GM23338 (cell line): ENCODE results near the gene PPFIA4. TPM values are rescaled to one million over a fixed set of nuclear protein-coding genes. Genes with fewer than 3 reads are reported as not detected.

Experiments
- ATAC-seq: fragments of 200-7000 bp; cut with Tn5 transposase; 3 replicates; pipeline ENCODE4 v1.9.1; 2020
- DNase-seq: peaks from one replicate; pipeline ENCODE4 v3.0.0-alpha.2; 2015; ENCODE audit warnings: low spot score
- H2AFZ ChIP-seq: fragments of 200-600 bp; sonication (generic); 2 replicates; pipeline ENCODE4 v1.8.0; 2016; ENCODE audit warnings: antibody characterized with exemption, mild to moderate bottlenecking, moderate library complexity
- H3F3A ChIP-seq: fragments of 200-600 bp; sonication (generic); replicated peaks from 2 replicates; pipeline ENCODE4 v1.8.0; 2017; ENCODE audit warnings: antibody characterized with exemption, mixed run types, low read depth
- H3K27ac ChIP-seq: fragments of 200-600 bp; sonication (generic); 2 replicates; pipeline ENCODE4 v1.6.1; 2016; ENCODE audit warnings: low read depth
- H3K27me3 ChIP-seq: fragments of 200-600 bp; sonication (generic); 2 replicates; pipeline ENCODE4 v1.8.0; 2016; ENCODE audit warnings: mild to moderate bottlenecking, mixed run types, moderate library complexity; ENCODE audit not compliant: insufficient read depth
- H3K36me3 ChIP-seq: fragments of 200-600 bp; sonication (generic); 2 replicates; pipeline ENCODE4 v1.8.0; 2016; ENCODE audit warnings: mild to moderate bottlenecking; ENCODE audit not compliant: insufficient read depth
- H3K4me1 ChIP-seq: fragments of 200-600 bp; sonication (generic); 2 replicates; pipeline ENCODE4 v1.8.0; 2016; ENCODE audit warnings: mild to moderate bottlenecking, moderate library complexity; ENCODE audit not compliant: insufficient read depth
- H3K4me2 ChIP-seq: fragments of 200-600 bp; sonication (generic); 2 replicates; pipeline ENCODE4 v1.7.1; 2017; ENCODE audit warnings: mixed run types
- H3K4me3 ChIP-seq: fragments of 200-600 bp; sonication (generic); 2 replicates; pipeline ENCODE4 v1.6.1; 2016; ENCODE audit warnings: mixed run types
- H3K79me2 ChIP-seq: fragments of 200-600 bp; sonication (generic); replicated peaks from 2 replicates; pipeline ENCODE4 v1.8.0; 2017; ENCODE audit warnings: mild to moderate bottlenecking; ENCODE audit not compliant: insufficient read depth
- H3K9me2 ChIP-seq: fragments of 200-600 bp; sonication (generic); 2 replicates; pipeline ENCODE4 v1.8.0; 2017; ENCODE audit not compliant: insufficient read depth
- H4K20me1 ChIP-seq: fragments of 200-600 bp; sonication (generic); replicated peaks from 2 replicates; pipeline ENCODE4 v1.8.0; 2017; ENCODE audit warnings: mild to moderate bottlenecking; ENCODE audit not compliant: insufficient read depth
- H3K27ac Mint-ChIP-seq: 2 replicates; pipeline ENCODE4 v1.8.0; 2020; ENCODE audit warnings: inconsistent platforms, mild to moderate bottlenecking, moderate library complexity, mixed read lengths
- H3K27me3 Mint-ChIP-seq: 3 replicates; pipeline ENCODE4 v1.8.0; 2022; ENCODE audit warnings: low read depth, mild to moderate bottlenecking, moderate library complexity, mixed read lengths, inconsistent platforms; ENCODE audit not compliant: insufficient read depth, poor library complexity
- H3K36me3 Mint-ChIP-seq: 3 replicates; pipeline ENCODE4 v1.8.0; 2021; ENCODE audit warnings: low read depth, mild to moderate bottlenecking, inconsistent platforms, moderate library complexity, mixed read lengths
- H3K4me1 Mint-ChIP-seq: 3 replicates; pipeline ENCODE4 v1.8.0; 2020; ENCODE audit warnings: mild to moderate bottlenecking, inconsistent platforms, mixed read lengths
- H3K4me3 Mint-ChIP-seq: 3 replicates; pipeline ENCODE4 v1.8.0; 2021; ENCODE audit warnings: moderate library complexity, mild to moderate bottlenecking, inconsistent platforms, mixed read lengths
- H3K9me3 Mint-ChIP-seq: 3 replicates; pipeline ENCODE4 v1.8.0; 2020; ENCODE audit warnings: moderate library complexity, mild to moderate bottlenecking, inconsistent platforms, mixed read lengths
- CREB1 ChIP-seq: fragments of 250-450 bp; sonication (Bioruptor Pico); IDR thresholded peaks from 2 replicates; pipeline ENCODE4 v1.5.0; 2020; ENCODE audit warnings: low read depth, mild to moderate bottlenecking, moderate library complexity
- CTCF ChIP-seq, 2 experiments: fragments of 200-600 bp in 1 of 2; sonication (generic) in 1 of 2; conservative IDR thresholded peaks; 2 replicates each; pipeline versions ENCODE4 v1.5.1 to v1.6.1; 2016 to 2017; ENCODE audit warnings: antibody characterized with exemption in 2 of 2, low read depth in 2 of 2, mild to moderate bottlenecking in 2 of 2, moderate library complexity in 1 of 2
- ETS1 ChIP-seq: IDR thresholded peaks from 2 replicates; pipeline ENCODE4 v1.6.1; 2016; ENCODE audit warnings: antibody characterized with exemption
- EZH2 ChIP-seq: fragments of 200-600 bp; sonication (generic); IDR thresholded peaks from one replicate; pipeline ENCODE4 v1.8.0; 2017; ENCODE audit warnings: antibody characterized with exemption, mild to moderate bottlenecking, low read depth; ENCODE audit not compliant: unreplicated experiment
- EZH2phosphoT487 ChIP-seq: fragments of 200-600 bp; sonication (generic); IDR thresholded peaks from one replicate; pipeline ENCODE4 v1.8.1; 2018; ENCODE audit warnings: antibody characterized with exemption; ENCODE audit not compliant: unreplicated experiment
- JUNB ChIP-seq: IDR thresholded peaks from one replicate; pipeline ENCODE4 v1.6.1; 2016; ENCODE audit warnings: antibody characterized with exemption; ENCODE audit not compliant: unreplicated experiment
- NANOG ChIP-seq: IDR thresholded peaks from 2 replicates; pipeline ENCODE4 v1.6.1; 2016; ENCODE audit warnings: antibody characterized with exemption, borderline replicate concordance
- POLR2AphosphoS5 ChIP-seq: IDR thresholded peaks from 2 replicates; pipeline ENCODE4 v1.6.1; 2016; ENCODE audit warnings: antibody characterized with exemption, low read depth
- REST ChIP-seq: IDR thresholded peaks from one replicate; pipeline ENCODE4 v1.6.1; 2018; ENCODE audit warnings: antibody characterized with exemption; ENCODE audit not compliant: unreplicated experiment
- STAT1 ChIP-seq: IDR thresholded peaks from one replicate; pipeline ENCODE4 v1.6.1; 2016; ENCODE audit warnings: antibody characterized with exemption; ENCODE audit not compliant: unreplicated experiment
- ZNF114 ChIP-seq: fragments of 250-450 bp; sonication (Bioruptor Pico); IDR thresholded peaks from 2 replicates; pipeline ENCODE4 v1.5.0; 2020; ENCODE audit warnings: mild to moderate bottlenecking, moderate library complexity
- ZNF331 ChIP-seq: fragments of 250-450 bp; sonication (Bioruptor Pico); IDR thresholded peaks from 2 replicates; pipeline ENCODE4 v1.5.0; 2020; ENCODE audit warnings: low read depth, mild to moderate bottlenecking, moderate library complexity
- ZNF462 ChIP-seq: fragments of 250-450 bp; sonication (Bioruptor Pico); IDR thresholded peaks from 2 replicates; pipeline ENCODE4 v1.5.0; 2020; ENCODE audit warnings: mild to moderate bottlenecking, moderate library complexity
- polyA plus RNA-seq: library from polyadenylated mRNA; unstranded; fragments of >200 nt; fragmentation: Nextera tagmentation; extraction: Ambion mirVana; gene quantifications from 2 replicates; pipeline ENCODE4 v1.2.1, GENCODE V29; 2016
- total RNA-seq: library from RNA; depleted of rRNA; stranded (reverse); fragments of >200 nt; shearing (Covaris generic); gene quantifications from 2 replicates; pipeline ENCODE4 v1.2.3, GENCODE V29; 2014

The PPFIA4 gene
- total and polyA plus RNA-seq, 2 experiments from 2014 or later: 1.3 to 7.6 TPM

- no peak for ATAC-seq
- no peaks in the 10 kb centered on the region for H3K36me3 ChIP-seq
- TF ChIP-seq NANOG (no peak), ETS1 (no peak), JUNB (no peak), EZH2phosphoT487 (no peak), CREB1 (CRISPR knock-in tag) (no peak), CTCF (conservative IDR thresholded peaks at IDR 0.05; ENCODE audit: low read depth in 2 of 2) (no peak), POLR2AphosphoS5 (no peak), ZNF114 (CRISPR knock-in tag) (no peak), STAT1 (no peak), ZNF331 (CRISPR knock-in tag) (no peak), EZH2 (no peak), REST (no peak), ZNF462 (no peak)
- H3K79me2 ChIP-seq: no peaks in the 10 kb centered on the region
- H3K27me3 ChIP-seq: peaks cover 37% of the 10 kb centered on the region
- Mint-ChIP-seq H3K4me3 (no peak overlapping the region), H3K27ac (no peak overlapping the region), H3K9me3 (no peaks in the 10 kb centered on the region), H3K4me1 (peaks cover 11% of the 10 kb centered on the region), H3K27me3 (peaks cover 29% of the 10 kb centered on the region), H3K36me3 (no peaks in the 10 kb centered on the region; the same call in 1 of the 3 replicates)
- H3K9me2 ChIP-seq: no peaks in the 10 kb centered on the region
- H3K27ac ChIP-seq: no peak overlapping the region
- H3K4me1 ChIP-seq: no peaks in the 10 kb centered on the region; the same call in 1 of the 2 replicates
- no peaks in the 10 kb centered on the region for H4K20me1 ChIP-seq
- H3F3A ChIP-seq: no peaks in the 10 kb centered on the region
- H3K4me3 ChIP-seq: no peak overlapping the region
- H2AFZ ChIP-seq: no peak overlapping the region
- DNase-seq: peak; percentile 17
- H3K4me2 ChIP-seq: no peak overlapping the region
Measured at GRCh38 chr1:203072002-203072602, 45.8 kb downstream of the PPFIA4 start.
